Karpas-422 (cell line): Measurements from ENCODE around the gene SLC6A1. TPM values are rescaled to one million over a fixed set of nuclear protein-coding genes. Genes with fewer than 3 reads are reported as not detected.
A peak's percentile ranks its signal among the peaks of the same experiment; 100 is the strongest.

Experiments used
- DNase-seq: peaks from one replicate; pipeline ENCODE4 v3.0.0-alpha.2; 2015
- H2AFZ ChIP-seq: fragments of 200-600 bp; sonication (generic); 2 replicates; pipeline ENCODE4 v1.6.1; 2014; ENCODE audit warnings: antibody characterized with exemption, low read length, mixed read lengths
- H3K27ac ChIP-seq: fragments of 200-600 bp; sonication (generic); 2 replicates; pipeline ENCODE4 v1.5.1; 2014; ENCODE audit warnings: mild to moderate bottlenecking, low read length, moderate library complexity
- H3K27me3 ChIP-seq: fragments of 200-600 bp; sonication (generic); 2 replicates; pipeline ENCODE4 v1.6.1; 2014; ENCODE audit warnings: low read length, mixed read lengths
- H3K36me3 ChIP-seq: fragments of 200-600 bp; sonication (generic); 2 replicates; pipeline ENCODE4 v1.6.1; 2014; ENCODE audit warnings: low read length, mixed read lengths; ENCODE audit not compliant: insufficient read depth
- H3K4me1 ChIP-seq: fragments of 200-600 bp; sonication (generic); 2 replicates; pipeline ENCODE4 v1.6.1; 2014; ENCODE audit warnings: mild to moderate bottlenecking, low read length, mixed read lengths
- H3K4me2 ChIP-seq: fragments of 200-600 bp; sonication (generic); 2 replicates; pipeline ENCODE4 v1.6.1; 2014; ENCODE audit warnings: low read length, low read depth, mild to moderate bottlenecking; ENCODE audit not compliant: poor library complexity, severe bottlenecking
- H3K4me3 ChIP-seq: fragments of 200-600 bp; sonication (generic); 2 replicates; pipeline ENCODE4 v1.5.1; 2014; ENCODE audit warnings: mild to moderate bottlenecking, antibody characterized with exemption, low read length, mixed read lengths
- H3K79me2 ChIP-seq: fragments of 200-600 bp; sonication (generic); 2 replicates; pipeline ENCODE4 v1.6.1; 2014; ENCODE audit warnings: mild to moderate bottlenecking, low read length, mixed read lengths
- H3K9ac ChIP-seq: fragments of 200-600 bp; sonication (generic); 2 replicates; pipeline ENCODE4 v1.6.0; 2014; ENCODE audit warnings: low read length
- H3K9me2 ChIP-seq: fragments of 200-600 bp; sonication (generic), shearing (Covaris generic); replicated peaks from 2 replicates; pipeline ENCODE4 v1.6.0; 2014; ENCODE audit warnings: mild to moderate bottlenecking, low read length, moderate library complexity; ENCODE audit not compliant: insufficient read depth
- H3K9me3 ChIP-seq: fragments of 300-700, 200-600 bp; sonication (generic); 2 replicates; pipeline ENCODE4 v1.6.1; 2014; ENCODE audit warnings: low read length, mixed read lengths
- H4K20me1 ChIP-seq: fragments of 200-600 bp; sonication (generic); 2 replicates; pipeline ENCODE4 v1.6.1; 2014; ENCODE audit warnings: mild to moderate bottlenecking, antibody characterized with exemption, low read length, low read depth; ENCODE audit not compliant: insufficient read depth
- total RNA-seq: library from RNA; depleted of rRNA; stranded (reverse); fragments of >200 nt; shearing (Covaris generic); gene quantifications from 2 replicates; pipeline ENCODE4 v1.2.3, GENCODE V29; 2014; ENCODE audit warnings: low replicate concordance

Gene SLC6A1
- total RNA-seq, 1 experiment from 2014 or later: not detected

- H3K9me2 ChIP-seq: no peaks in the 10 kb centered on the region
- no peak overlapping the region for H3K27ac ChIP-seq
- H3K4me3 ChIP-seq: no peak overlapping the region
- no peaks in the 10 kb centered on the region; the same call in 1 of the 2 replicates for H3K9me3 ChIP-seq
- H3K27me3 ChIP-seq: no peaks in the 10 kb centered on the region
- H3K36me3 ChIP-seq: no peaks in the 10 kb centered on the region
- H2AFZ ChIP-seq: no peak overlapping the region
- H3K9ac ChIP-seq: no peak overlapping the region
- no peak for DNase-seq
- H4K20me1 ChIP-seq: no peaks in the 10 kb centered on the region
- no peaks in the 10 kb centered on the region for H3K79me2 ChIP-seq
- H3K4me1 ChIP-seq: no peaks in the 10 kb centered on the region
- no peak overlapping the region for H3K4me2 ChIP-seq
Measured at GRCh38 chr3:10974746-10975375, 17.7 kb upstream of the SLC6A1 start.

GRCh38 chr3:10975695-10976234 lies 16.8 kb upstream of the SLC6A1 start:
- Histone ChIP-seq H3K9ac (no peak overlapping the region), H3K36me3 (no peaks in the 10 kb centered on the region), H3K4me3 (no peak overlapping the region), H2AFZ (no peak overlapping the region), H3K9me2 (no peaks in the 10 kb centered on the region), H4K20me1 (no peaks in the 10 kb centered on the region), H3K4me1 (no peaks in the 10 kb centered on the region), H3K4me2 (no peak overlapping the region), H3K27me3 (no peaks in the 10 kb centered on the region), H3K79me2 (no peaks in the 10 kb centered on the region), H3K9me3 (no peaks in the 10 kb centered on the region; the same call in 1 of the 2 replicates), H3K27ac (no peak overlapping the region)
- DNase-seq: peak; percentile 62

GRCh38 chr3:10976770-10977169 lies 15.8 kb upstream of the SLC6A1 start:
- no peaks in the 10 kb centered on the region for H3K36me3 ChIP-seq
- no peaks in the 10 kb centered on the region for H3K79me2 ChIP-seq
- no peaks in the 10 kb centered on the region; the same call in 1 of the 2 replicates for H3K9me3 ChIP-seq
- no peaks in the 10 kb centered on the region for H3K9me2 ChIP-seq
- no peak for DNase-seq
- H3K27me3 ChIP-seq: no peaks in the 10 kb centered on the region
- H3K4me2 ChIP-seq: no peak overlapping the region
- no peak overlapping the region for H3K4me3 ChIP-seq
- H2AFZ ChIP-seq: no peak overlapping the region
- H3K4me1 ChIP-seq: no peaks in the 10 kb centered on the region
- no peak overlapping the region for H3K9ac ChIP-seq
- H3K27ac ChIP-seq: no peak overlapping the region
- no peaks in the 10 kb centered on the region for H4K20me1 ChIP-seq

GRCh38 chr3:10977892-10978510 lies 14.5 kb upstream of the SLC6A1 start:
- H3K9ac ChIP-seq: no peak overlapping the region
- no peak overlapping the region for H3K27ac ChIP-seq
- no peaks in the 10 kb centered on the region for H3K9me2 ChIP-seq
- H3K36me3 ChIP-seq: no peaks in the 10 kb centered on the region
- no peak overlapping the region for H3K4me2 ChIP-seq
- H4K20me1 ChIP-seq: no peaks in the 10 kb centered on the region
- no peaks in the 10 kb centered on the region for H3K79me2 ChIP-seq
- H3K4me3 ChIP-seq: no peak overlapping the region
- H3K9me3 ChIP-seq: no peaks in the 10 kb centered on the region; the same call in 1 of the 2 replicates
- H3K4me1 ChIP-seq: no peaks in the 10 kb centered on the region
- no peak overlapping the region for H2AFZ ChIP-seq
- no peak for DNase-seq
- no peaks in the 10 kb centered on the region for H3K27me3 ChIP-seq

GRCh38 chr3:10978956-10979355 lies 13.6 kb upstream of the SLC6A1 start:
- H4K20me1 ChIP-seq: no peaks in the 10 kb centered on the region
- H3K9me3 ChIP-seq: no peaks in the 10 kb centered on the region; the same call in 1 of the 2 replicates
- H3K79me2 ChIP-seq: no peaks in the 10 kb centered on the region
- H3K4me3 ChIP-seq: no peak overlapping the region
- H3K9ac ChIP-seq: no peak overlapping the region
- no peaks in the 10 kb centered on the region for H3K36me3 ChIP-seq
- H3K27ac ChIP-seq: no peak overlapping the region
- no peaks in the 10 kb centered on the region for H3K4me1 ChIP-seq
- no peak overlapping the region for H2AFZ ChIP-seq
- no peak overlapping the region for H3K4me2 ChIP-seq
- no peaks in the 10 kb centered on the region for H3K9me2 ChIP-seq
- DNase-seq: no peak
- H3K27me3 ChIP-seq: no peaks in the 10 kb centered on the region

GRCh38 chr3:10980312-10980711 lies 12.2 kb upstream of the SLC6A1 start:
- Histone ChIP-seq H3K36me3 (no peaks in the 10 kb centered on the region), H3K4me3 (no peak overlapping the region), H3K27ac (no peak overlapping the region), H3K79me2 (no peaks in the 10 kb centered on the region), H3K9me3 (no peaks in the 10 kb centered on the region; the same call in 1 of the 2 replicates), H3K9me2 (no peaks in the 10 kb centered on the region), H4K20me1 (no peaks in the 10 kb centered on the region), H3K9ac (no peak overlapping the region), H2AFZ (no peak overlapping the region), H3K4me1 (no peaks in the 10 kb centered on the region), H3K4me2 (no peak overlapping the region), H3K27me3 (no peaks in the 10 kb centered on the region)
- no peak for DNase-seq

- H3K4me3 ChIP-seq: no peak overlapping the region
- H3K9me3 ChIP-seq: no peaks in the 10 kb centered on the region; the same call in 1 of the 2 replicates
- H3K9ac ChIP-seq: no peak overlapping the region
- no peaks in the 10 kb centered on the region for H3K27me3 ChIP-seq
- H3K79me2 ChIP-seq: no peaks in the 10 kb centered on the region
- no peak overlapping the region for H3K27ac ChIP-seq
- no peaks in the 10 kb centered on the region for H3K9me2 ChIP-seq
- no peak for DNase-seq
- no peaks in the 10 kb centered on the region for H3K36me3 ChIP-seq
- no peaks in the 10 kb centered on the region for H4K20me1 ChIP-seq
- H3K4me1 ChIP-seq: no peaks in the 10 kb centered on the region
- H2AFZ ChIP-seq: no peak overlapping the region
- no peak overlapping the region for H3K4me2 ChIP-seq
Measured at GRCh38 chr3:10981031-10981430, 11.5 kb upstream of the SLC6A1 start.

- no peaks in the 10 kb centered on the region for H3K27me3 ChIP-seq
- H3K9me2 ChIP-seq: no peaks in the 10 kb centered on the region
- no peaks in the 10 kb centered on the region for H4K20me1 ChIP-seq
- H3K9ac ChIP-seq: no peak overlapping the region
- no peak overlapping the region for H3K4me3 ChIP-seq
- H3K4me2 ChIP-seq: no peak overlapping the region
- H3K36me3 ChIP-seq: no peaks in the 10 kb centered on the region
- H3K27ac ChIP-seq: no peak overlapping the region
- DNase-seq: no peak
- H2AFZ ChIP-seq: no peak overlapping the region
- no peaks in the 10 kb centered on the region for H3K4me1 ChIP-seq
- H3K9me3 ChIP-seq: no peaks in the 10 kb centered on the region
- H3K79me2 ChIP-seq: no peaks in the 10 kb centered on the region
Measured at GRCh38 chr3:10981961-10982360, 10.6 kb upstream of the SLC6A1 start.
